HepG2 (cell line): ENCODE data around the gene ADAMTS4. TPM values are rescaled to one million over a fixed set of nuclear protein-coding genes. Genes with fewer than 3 reads are reported as not detected.

Experiments used
- BATF2 ChIP-seq: sonication (generic); formaldehyde crosslinking; IDR thresholded peaks from 2 replicates; pipeline ENCODE4 v1.8.0; 2022; ENCODE audit warnings: mild to moderate bottlenecking, missing genetic modification reagents, moderate library complexity
- BRD4 ChIP-seq: sonication (generic); formaldehyde crosslinking; IDR thresholded peaks from 2 replicates; pipeline ENCODE4 v1.4.0; 2020; ENCODE audit warnings: missing genetic modification reagents
- EED ChIP-seq: sonication (generic); formaldehyde crosslinking; IDR thresholded peaks from 2 replicates; pipeline ENCODE4 v1.5.0; 2020; ENCODE audit warnings: mild to moderate bottlenecking, missing genetic modification reagents
- JARID2 ChIP-seq: sonication (generic); formaldehyde crosslinking; IDR thresholded peaks from 2 replicates; pipeline ENCODE4 v1.8.1; 2023; ENCODE audit warnings: missing genetic modification reagents, inconsistent platforms; ENCODE audit not compliant: insufficient replicate concordance
- NFE2 ChIP-seq: sonication (generic); formaldehyde crosslinking; IDR thresholded peaks from 2 replicates; pipeline ENCODE4 v1.4.0; 2020; ENCODE audit warnings: missing genetic modification reagents
- NFKBIZ ChIP-seq: IDR thresholded peaks from 2 replicates; pipeline ENCODE4 v1.6.1; 2018; ENCODE audit warnings: missing genetic modification reagents, missing compliant biosample characterization
- NR0B2 ChIP-seq: sonication (generic); formaldehyde crosslinking; IDR thresholded peaks from 2 replicates; pipeline ENCODE4 v1.4.0; 2020; ENCODE audit warnings: mild to moderate bottlenecking, missing genetic modification reagents
- PHF5A ChIP-seq: IDR thresholded peaks from one replicate; pipeline ENCODE4 v1.6.1; 2018; ENCODE audit warnings: low read depth, missing genetic modification reagents; ENCODE audit not compliant: unreplicated experiment
- POLR2G ChIP-seq: fragments of 200-400 bp; formaldehyde crosslinking; IDR thresholded peaks from 2 replicates; pipeline ENCODE4 v1.6.1; 2018; ENCODE audit warnings: mild to moderate bottlenecking, low read depth, low read length, moderate library complexity
- SYNCRIP ChIP-seq: fragments of 200-400 bp; formaldehyde crosslinking; IDR thresholded peaks from 2 replicates; pipeline ENCODE4 v1.6.1; 2018; ENCODE audit warnings: mild to moderate bottlenecking, low read depth, low read length; ENCODE audit not compliant: insufficient read depth
- TAF1 ChIP-seq: sonication (generic); formaldehyde crosslinking; IDR thresholded peaks from 2 replicates; pipeline ENCODE4 v1.4.0; 2020; ENCODE audit warnings: missing genetic modification reagents
- TERF1 ChIP-seq: sonication (generic); formaldehyde crosslinking; IDR thresholded peaks from 2 replicates; pipeline ENCODE4 v1.8.0; 2022; ENCODE audit warnings: mild to moderate bottlenecking, missing genetic modification reagents, moderate library complexity
- U2AF1 ChIP-seq: fragments of 200-400 bp; formaldehyde crosslinking; optimal IDR thresholded peaks from 2 replicates; pipeline ENCODE3; 2017; ENCODE audit warnings: mild to moderate bottlenecking, low read depth, low read length
- USF2 ChIP-seq, 2 experiments: sonication (generic) in 1 of 2; formaldehyde crosslinking in 1 of 2; IDR thresholded peaks; 2 replicates each; pipeline versions ENCODE4 v1.5.1 to v1.6.1; 2011 to 2020; ENCODE audit warnings: borderline replicate concordance in 1 of 2, low read depth in 1 of 2, low read length in 1 of 2, mild to moderate bottlenecking in 1 of 2, missing genetic modification reagents in 1 of 2, moderate library complexity in 1 of 2
- ZBTB1 ChIP-seq: sonication (generic); formaldehyde crosslinking; IDR thresholded peaks from 2 replicates; pipeline ENCODE4 v1.4.0; 2020; ENCODE audit warnings: missing genetic modification reagents, borderline replicate concordance
- ZEB1 ChIP-seq: IDR thresholded peaks from 2 replicates; pipeline ENCODE4 v1.6.1; 2012; ENCODE audit warnings: mild to moderate bottlenecking, low read depth, inconsistent platforms; ENCODE audit not compliant: insufficient replicate concordance
- ZFP90 ChIP-seq: sonication (generic); formaldehyde crosslinking; IDR thresholded peaks from 2 replicates; pipeline ENCODE4 v1.8.0; 2022; ENCODE audit warnings: missing genetic modification reagents, mild to moderate bottlenecking, inconsistent platforms, borderline replicate concordance
- ZNF317 ChIP-seq: sonication (generic); formaldehyde crosslinking; IDR thresholded peaks from 2 replicates; pipeline ENCODE4 v1.5.0; 2020; ENCODE audit warnings: mild to moderate bottlenecking, missing genetic modification reagents
- ZNF556 ChIP-seq: sonication (generic); formaldehyde crosslinking; IDR thresholded peaks from 2 replicates; pipeline ENCODE4 v1.4.0; 2020; ENCODE audit warnings: mild to moderate bottlenecking, missing genetic modification reagents, borderline replicate concordance
- ZNF563 ChIP-seq: sonication (generic); formaldehyde crosslinking; IDR thresholded peaks from 2 replicates; pipeline ENCODE4 v1.8.0; 2022; ENCODE audit warnings: mild to moderate bottlenecking, moderate library complexity, missing genetic modification reagents
- ZNF616 ChIP-seq: sonication (generic); formaldehyde crosslinking; IDR thresholded peaks from 2 replicates; pipeline ENCODE4 v1.5.0; 2020; ENCODE audit warnings: low read depth, mild to moderate bottlenecking, missing genetic modification reagents
- ZNF670 ChIP-seq: sonication (generic); formaldehyde crosslinking; IDR thresholded peaks from 2 replicates; pipeline ENCODE4 v1.8.0; 2022; ENCODE audit warnings: mild to moderate bottlenecking, missing genetic modification reagents, borderline replicate concordance
- ZSCAN25 ChIP-seq: sonication (generic); formaldehyde crosslinking; IDR thresholded peaks from 2 replicates; pipeline ENCODE4 v1.8.0; 2022; ENCODE audit warnings: mild to moderate bottlenecking, missing genetic modification reagents
- polyA plus RNA-seq, 8 experiments: library from polyadenylated mRNA; depleted of rRNA in 3 of 8; stranded (reverse) in 7 of 8; unstranded in 1 of 8; fragments of >200 nt; fragmentation: Illumina TruSeq in 4 of 8; extraction: Trizol in 4 of 8; gene quantifications; 2 replicates each; pipeline versions ENCODE4 v1.2.1 to v1.2.3, GENCODE V29; 2011 to 2016; ENCODE audit warnings: low read depth in 4 of 8, missing spikeins in 1 of 8, mixed read lengths in 1 of 8; ENCODE audit not compliant: insufficient read depth in 1 of 8
- total RNA-seq, 5 experiments: library from RNA; depleted of rRNA; stranded (reverse); fragments of >200 nt; fragmentation: Illumina TruSeq; extraction: Trizol; gene quantifications; 2 replicates each; pipeline ENCODE4 v1.2.3, GENCODE V29; 2016; ENCODE audit warnings: low read depth in 1 of 5

ADAMTS4 gene
- total and polyA plus RNA-seq, 2 of the 13 experiments (the other 11 are each of a cell fraction or from before 2014, with no cell fraction given): 0.51 to 1.7 TPM

GRCh38 chr1:161153682-161154337 is 45.0 kb downstream of the ADAMTS4 start, which contains the start of gene UFC1 (continued):
- no peak for TF ChIP-seq ZSCAN25 (CRISPR knock-in tag)
- TF ChIP-seq ZFP90: no peak; the same call in 1 of the 2 replicates
- TF ChIP-seq ZNF317 (CRISPR knock-in tag): peak; percentile 55; the same call in 1 of the 2 replicates
- no peak; the same call in 1 of the 2 replicates for TF ChIP-seq BATF2 (CRISPR knock-in tag)
- TF ChIP-seq ZEB1: no peak
- TF ChIP-seq ZNF670 (CRISPR knock-in tag): no peak
- TF ChIP-seq U2AF1: no peak
- no peak for TF ChIP-seq PHF5A
- TF ChIP-seq BRD4 (CRISPR knock-in tag): peak; percentile 91
- no peak for TF ChIP-seq USF2 (IDR thresholded peaks at IDR 0.05; ENCODE audit: low read depth, low read length)
- no peak for TF ChIP-seq USF2 (CRISPR knock-in tag; IDR thresholded peaks at IDR 0.05; ENCODE audit: borderline replicate concordance)
- TF ChIP-seq ZBTB1 (CRISPR knock-in tag): no peak
- TF ChIP-seq JARID2 (CRISPR knock-in tag): no peak
- TF ChIP-seq EED (CRISPR knock-in tag): no peak; the same call in 1 of the 2 replicates
- TF ChIP-seq TAF1: peak; percentile 95
- no peak for TF ChIP-seq NR0B2 (CRISPR knock-in tag)
- TF ChIP-seq NFE2 (CRISPR knock-in tag): no peak
- TF ChIP-seq SYNCRIP: no peak
- no peak for TF ChIP-seq TERF1
- peak; percentile 31; the same call in 1 of the 2 replicates for TF ChIP-seq ZNF556
- peak; percentile 40; the same call in 1 of the 2 replicates for TF ChIP-seq NFKBIZ (CRISPR knock-in tag)
- TF ChIP-seq POLR2G: peak; percentile 92
- TF ChIP-seq ZNF563: no peak
- no peak for TF ChIP-seq ZNF616 (CRISPR knock-in tag)
